Keratinocyte (primary cell): ENCODE results near the gene RFPL4AL1.

Experiments used
- CTCF ChIP-seq, 3 experiments: IDR thresholded peaks in 1 of 3; conservative IDR thresholded peaks in 1 of 3; optimal IDR thresholded peaks in 1 of 3; 2 replicates in 2 of 3; 3 replicates in 1 of 3; pipeline versions ENCODE3 to v1.5.1; 2011; ENCODE audit warnings: low read length in 3 of 3, mild to moderate bottlenecking in 3 of 3, moderate library complexity in 2 of 3, control low read depth in 1 of 3, inconsistent platforms in 1 of 3; ENCODE audit not compliant: insufficient read depth in 2 of 3; ENCODE audit errors: extremely low read depth in 1 of 3
- EZH2 ChIP-seq: IDR thresholded peaks from one replicate; pipeline ENCODE4 v1.6.1; 2012; ENCODE audit warnings: inconsistent platforms, mild to moderate bottlenecking, low read length, moderate library complexity

GRCh38 chr19:55812449-55812848, 43.5 kb downstream of the RFPL4AL1 start:
- TF ChIP-seq CTCF (optimal IDR thresholded peaks at IDR 0.05 in 1 of 3, IDR thresholded peaks at IDR 0.05 in 1 of 3, conservative IDR thresholded peaks at IDR 0.05 in 1 of 3; ENCODE audit: extremely low read depth in 1 of 3, insufficient read depth in 2 of 3, low read length in 3 of 3) (no peak), EZH2 (no peak)
